ENCODE results near the gene FBXW2.

Gene FBXW2

DNA sequence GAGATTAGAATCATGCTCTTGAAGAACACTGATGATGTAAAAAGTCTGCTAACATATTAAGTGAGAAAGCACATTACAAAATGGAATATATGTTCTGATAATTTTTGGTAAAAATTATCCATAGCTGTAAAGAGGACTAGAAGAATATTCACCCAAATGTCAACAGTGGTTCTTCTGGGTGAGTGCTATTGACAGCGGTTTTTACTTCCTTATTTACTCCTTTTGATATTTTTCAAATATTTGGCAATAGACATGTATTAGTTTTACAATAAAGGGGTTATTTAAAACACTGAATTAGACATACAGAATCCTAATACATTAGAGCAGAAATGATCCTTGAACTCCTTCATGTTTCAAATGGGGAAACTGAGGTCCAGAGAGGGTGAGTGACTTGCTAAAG is 52.0 kb downstream of the FBXW2 start:
- DNase-seq, result no peak

DNA sequence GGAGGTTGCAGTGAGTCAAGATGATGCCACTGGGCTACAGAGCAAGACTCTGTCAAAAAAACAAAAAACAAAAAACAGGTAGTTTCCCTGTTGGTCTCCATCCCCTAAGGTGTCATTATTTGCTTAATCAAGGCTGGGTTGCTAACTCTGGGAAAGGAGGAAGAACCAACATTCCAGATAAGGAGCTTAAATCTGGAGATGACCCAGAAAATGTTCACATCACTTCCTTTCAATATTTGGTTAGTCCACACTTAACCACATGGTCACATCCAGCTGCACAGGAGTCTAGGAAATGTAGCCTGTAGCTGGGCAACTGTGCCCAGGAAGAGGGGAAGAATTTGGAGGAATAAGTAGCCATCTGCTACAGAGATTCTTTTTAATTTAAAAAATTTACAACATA is 53.1 kb downstream of the FBXW2 start:
- no peak for DNase-seq

DNA sequence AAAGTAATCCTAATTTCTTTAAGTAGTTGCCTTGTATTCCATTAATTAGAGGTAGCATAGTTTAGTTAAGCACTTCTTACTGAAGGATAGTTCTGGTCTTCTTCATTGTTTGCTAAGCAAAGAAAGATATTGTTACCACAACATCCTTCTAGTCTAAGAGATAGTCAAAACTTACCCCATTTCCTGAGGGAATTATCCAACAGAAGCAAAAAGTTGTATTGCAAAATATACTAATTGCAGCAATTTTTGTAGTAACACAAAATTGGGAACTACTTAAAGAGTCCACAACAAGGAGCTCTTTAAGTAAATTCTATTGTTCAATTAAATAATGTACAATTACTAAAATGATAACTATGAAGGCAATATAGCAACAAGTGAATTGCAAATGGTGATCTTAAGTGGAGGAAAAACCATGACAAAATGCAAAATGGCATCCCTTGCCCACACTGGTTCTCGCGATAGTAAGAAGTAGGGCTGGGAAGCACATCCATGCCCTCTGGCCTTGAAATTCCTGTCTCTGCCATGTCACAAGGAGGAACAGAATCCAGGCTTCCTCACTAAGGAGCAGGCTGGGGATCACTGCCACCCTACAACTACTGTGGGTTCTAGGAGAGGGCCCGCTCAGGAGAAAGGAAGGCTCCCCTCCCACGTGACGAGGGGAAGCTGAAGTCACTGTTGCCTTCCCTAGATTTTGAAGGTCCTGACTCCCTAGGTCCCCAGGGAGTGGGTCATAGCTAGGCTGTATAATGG is 55.6 kb downstream of the FBXW2 start:
- no peak for DNase-seq

DNA sequence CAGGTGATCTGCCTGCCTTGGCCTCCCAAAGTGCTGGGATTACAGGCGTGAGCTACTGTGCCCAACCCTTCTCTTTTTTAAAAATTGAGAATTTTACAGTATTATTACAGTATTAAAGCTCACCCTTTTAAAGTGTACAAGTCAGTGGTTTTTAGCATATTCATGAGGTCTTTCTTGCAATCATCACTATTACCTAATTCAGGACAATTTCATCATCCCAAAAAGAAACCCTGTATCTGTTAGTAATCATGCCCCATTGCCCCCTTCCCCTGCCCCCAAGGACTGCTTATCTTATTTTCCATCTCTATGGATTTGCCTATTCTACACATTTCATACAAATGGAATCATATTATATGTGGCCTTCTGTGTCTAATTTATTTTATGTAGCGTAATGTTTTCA is 56.3 kb downstream of the FBXW2 start:
- no peak for DNase-seq

DNA sequence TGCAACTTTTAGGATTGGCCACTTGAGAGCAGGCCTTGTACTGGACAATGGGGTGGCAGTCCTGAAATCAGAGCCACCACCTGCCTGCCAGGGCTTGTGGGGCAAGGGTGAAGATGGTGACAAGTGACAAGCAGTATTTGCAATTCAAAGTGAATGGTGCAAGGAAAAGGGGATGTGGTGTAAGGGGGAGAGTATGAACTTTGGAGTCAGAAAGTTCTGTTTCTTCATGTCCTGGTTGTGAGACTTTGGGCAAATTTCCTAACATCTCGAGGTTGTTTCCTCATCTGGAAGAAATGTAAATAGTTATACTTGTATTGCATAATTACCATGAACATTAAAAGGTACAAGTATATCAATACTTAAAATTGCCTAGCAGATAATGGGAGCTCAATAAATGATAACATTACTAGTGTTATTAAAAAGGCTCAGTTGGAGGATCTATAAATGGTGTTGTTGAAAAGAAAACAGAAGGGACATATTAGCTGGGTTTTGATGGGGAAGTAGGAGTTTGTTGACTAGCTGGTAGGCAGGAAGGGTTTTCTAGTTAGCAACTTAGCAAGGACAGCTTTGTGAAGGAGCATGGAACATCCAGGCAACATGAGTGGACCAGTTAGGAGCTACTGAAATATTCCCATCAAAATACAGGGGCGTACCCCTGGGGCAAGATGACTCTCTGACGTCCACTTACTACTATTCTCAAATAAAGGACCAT is 57.6 kb downstream of the FBXW2 start:
- DNase-seq, result peak in 1 of 2 donors; percentile 65

- no peak for DNase-seq
Measured at GRCh38 chr9:120734607-120735410, 58.4 kb downstream of the FBXW2 start.

- DNase-seq, result no peak
Measured at GRCh38 chr9:120733190-120733589, 60.0 kb downstream of the FBXW2 start.

GRCh38 chr9:120730654-120731514 is 62.3 kb downstream of the FBXW2 start:
- no peak for DNase-seq

- DNase-seq, result no peak
Measured at GRCh38 chr9:120729791-120730241, 63.4 kb downstream of the FBXW2 start.

- DNase-seq, result no peak
Measured at GRCh38 chr9:120726484-120726883, 66.7 kb downstream of the FBXW2 start.

DNA sequence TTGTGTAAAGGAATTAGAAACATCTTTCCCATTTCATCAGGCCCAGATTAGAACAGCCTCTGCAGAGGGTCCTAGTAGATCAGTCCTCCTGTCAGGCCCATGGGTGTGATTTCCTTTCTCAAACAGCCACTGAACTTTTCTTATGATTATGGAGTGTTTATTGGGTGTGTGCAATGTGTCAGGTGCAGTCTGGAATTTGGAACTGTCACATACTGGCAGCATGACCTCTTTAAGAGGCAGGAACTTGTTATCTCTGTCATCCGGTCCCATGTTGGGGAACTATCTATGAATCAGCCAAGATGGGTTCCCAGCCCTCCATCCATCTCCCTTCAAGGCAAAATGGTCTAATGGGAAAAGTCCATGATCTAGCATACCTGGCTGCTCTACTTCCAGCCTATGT is 67.3 kb downstream of the FBXW2 start:
- no peak for DNase-seq

DNA sequence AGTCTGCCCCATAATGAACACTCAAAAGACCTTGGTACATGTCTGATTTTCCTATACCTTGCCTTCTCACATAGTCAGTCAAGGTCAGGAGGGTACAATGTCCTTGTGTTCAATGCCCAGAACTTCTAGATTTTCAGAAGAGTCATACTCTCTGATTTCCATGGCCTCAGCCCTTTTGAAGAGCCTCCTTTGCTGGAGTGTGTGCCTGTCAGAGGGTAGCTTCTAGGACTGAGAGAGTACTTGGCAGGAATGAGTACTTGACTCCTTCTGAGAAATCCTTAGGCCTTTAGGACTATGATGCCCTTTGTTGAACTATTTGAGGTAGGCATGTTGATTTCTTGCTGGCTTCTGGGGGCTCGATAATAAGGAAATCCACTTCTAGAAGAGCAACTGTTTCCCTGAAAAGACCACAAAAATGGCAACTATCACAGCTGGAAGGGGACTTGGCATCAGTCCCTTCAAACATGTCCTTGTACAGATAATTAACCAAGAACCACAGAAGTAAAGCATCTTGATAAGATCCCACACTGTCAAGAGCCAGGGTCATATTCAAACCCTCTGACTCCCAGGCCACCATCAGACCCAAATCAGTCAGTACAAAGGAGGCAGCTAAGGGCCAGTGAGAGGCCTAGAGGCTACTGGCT is 68.3 kb downstream of the FBXW2 start:
- no peak for DNase-seq

GRCh38 chr9:120723565-120723964 is 69.7 kb downstream of the FBXW2 start:
- DNase-seq, result no peak

- DNase-seq, result no peak
Measured at GRCh38 chr9:120720404-120720803, 72.8 kb downstream of the FBXW2 start.

- no peak for DNase-seq
Measured at GRCh38 chr9:120718316-120718715, 74.9 kb downstream of the FBXW2 start.

DNA sequence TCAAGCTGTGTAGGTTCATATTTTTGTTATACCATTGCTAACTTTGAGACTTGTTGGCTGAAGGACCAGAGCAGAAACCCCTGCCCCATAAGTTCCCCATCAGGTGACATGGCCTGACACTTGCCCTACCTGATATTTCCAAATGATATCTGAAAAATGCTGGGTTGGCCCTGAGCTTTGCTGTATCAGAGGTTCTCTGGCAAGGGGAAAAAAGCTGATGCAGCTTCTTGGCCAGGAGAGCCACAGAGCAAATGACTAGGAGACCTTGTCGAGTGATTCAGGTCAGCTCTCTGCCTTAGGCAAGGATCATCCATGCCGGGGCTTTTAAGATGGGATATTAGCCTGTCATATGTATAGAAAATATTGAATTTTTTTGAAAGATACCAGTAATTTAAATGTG is 76.0 kb downstream of the FBXW2 start:
- DNase-seq, result no peak

GRCh38 chr9:120716483-120716882 is 76.7 kb downstream of the FBXW2 start:
- no peak for DNase-seq

GRCh38 chr9:120715389-120715924 is 77.8 kb downstream of the FBXW2 start:
- no peak for DNase-seq

GRCh38 chr9:120714846-120715388 is 78.3 kb downstream of the FBXW2 start:
- DNase-seq, result no peak

GRCh38 chr9:120714088-120714845 is 78.9 kb downstream of the FBXW2 start, which contains the start of gene MEGF9:
TSS of gene MEGF9 (minus strand) at chr9:120714470. CDS start at chr9:120714358, 112 bp downstream.
- peak; percentile 89 to 95 for DNase-seq

All from bone marrow (tissue), 2 donors.